D721Med (cell line): Measurements from ENCODE around the gene MATN3.

Experiments
- DNase-seq: peaks from one replicate; pipeline ENCODE4 v3.0.0; 2011; ENCODE audit warnings: low spot score; ENCODE audit not compliant: insufficient read length
- FAIRE-seq: peaks from 2 replicates; lab custom pipeline; 2011; peaks lifted over from hg19 to GRCh38; lab: Jason Lieb, UNC
- TF ChIP-seq, protein P1 (sequence below): IDR thresholded peaks from 2 replicates; pipeline ENCODE4 v1.5.1; 2012; ENCODE audit warnings: mild to moderate bottlenecking, control low read depth; ENCODE audit not compliant: insufficient read depth; ENCODE audit errors: missing control alignments

Gene MATN3

DNA sequence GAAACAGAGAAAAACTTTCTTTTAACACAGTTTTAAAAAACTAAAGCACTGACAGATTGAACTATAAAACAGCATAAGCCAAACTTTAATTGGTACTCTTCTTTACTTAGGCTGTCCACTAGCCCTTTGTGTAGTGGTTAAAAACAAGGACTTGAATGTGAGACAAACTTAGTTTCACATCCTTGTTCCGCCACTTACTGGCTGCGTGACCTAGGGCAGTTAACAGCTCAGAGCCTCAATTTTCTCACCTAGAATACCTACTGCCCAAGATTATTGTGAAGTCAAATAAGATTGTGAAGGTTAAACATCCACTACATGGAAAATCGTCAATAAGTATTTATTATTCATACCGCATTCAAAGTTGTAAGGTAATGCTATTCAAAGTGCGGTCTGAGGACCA lies 24.5 kb downstream of the MATN3 start:
- FAIRE-seq = no peak
- DNase-seq = no peak
- TF ChIP-seq, protein P1, sequence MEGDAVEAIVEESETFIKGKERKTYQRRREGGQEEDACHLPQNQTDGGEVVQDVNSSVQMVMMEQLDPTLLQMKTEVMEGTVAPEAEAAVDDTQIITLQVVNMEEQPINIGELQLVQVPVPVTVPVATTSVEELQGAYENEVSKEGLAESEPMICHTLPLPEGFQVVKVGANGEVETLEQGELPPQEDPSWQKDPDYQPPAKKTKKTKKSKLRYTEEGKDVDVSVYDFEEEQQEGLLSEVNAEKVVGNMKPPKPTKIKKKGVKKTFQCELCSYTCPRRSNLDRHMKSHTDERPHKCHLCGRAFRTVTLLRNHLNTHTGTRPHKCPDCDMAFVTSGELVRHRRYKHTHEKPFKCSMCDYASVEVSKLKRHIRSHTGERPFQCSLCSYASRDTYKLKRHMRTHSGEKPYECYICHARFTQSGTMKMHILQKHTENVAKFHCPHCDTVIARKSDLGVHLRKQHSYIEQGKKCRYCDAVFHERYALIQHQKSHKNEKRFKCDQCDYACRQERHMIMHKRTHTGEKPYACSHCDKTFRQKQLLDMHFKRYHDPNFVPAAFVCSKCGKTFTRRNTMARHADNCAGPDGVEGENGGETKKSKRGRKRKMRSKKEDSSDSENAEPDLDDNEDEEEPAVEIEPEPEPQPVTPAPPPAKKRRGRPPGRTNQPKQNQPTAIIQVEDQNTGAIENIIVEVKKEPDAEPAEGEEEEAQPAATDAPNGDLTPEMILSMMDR = no peak

DNA sequence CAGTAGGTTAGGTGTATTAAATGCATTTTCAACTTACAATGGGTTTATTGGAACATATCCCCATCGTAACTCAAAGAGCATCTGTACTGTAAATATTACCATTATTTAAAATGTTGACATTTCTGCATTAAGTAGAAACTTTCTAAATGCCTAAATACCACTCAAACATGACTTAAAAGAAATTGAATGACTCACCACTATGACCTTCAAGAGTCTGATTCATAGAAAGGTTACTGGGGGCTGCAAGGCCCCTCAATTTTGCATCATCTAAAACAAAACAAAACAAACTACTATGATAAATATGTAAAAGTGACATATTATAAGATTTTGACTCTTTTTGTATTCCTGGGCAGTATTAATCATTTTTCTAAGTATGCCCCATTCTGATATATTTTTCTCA lies 30.2 kb downstream of the MATN3 start:
- DNase-seq = no peak
- TF ChIP-seq, protein P1 = no peak
- no peak for FAIRE-seq

DNA sequence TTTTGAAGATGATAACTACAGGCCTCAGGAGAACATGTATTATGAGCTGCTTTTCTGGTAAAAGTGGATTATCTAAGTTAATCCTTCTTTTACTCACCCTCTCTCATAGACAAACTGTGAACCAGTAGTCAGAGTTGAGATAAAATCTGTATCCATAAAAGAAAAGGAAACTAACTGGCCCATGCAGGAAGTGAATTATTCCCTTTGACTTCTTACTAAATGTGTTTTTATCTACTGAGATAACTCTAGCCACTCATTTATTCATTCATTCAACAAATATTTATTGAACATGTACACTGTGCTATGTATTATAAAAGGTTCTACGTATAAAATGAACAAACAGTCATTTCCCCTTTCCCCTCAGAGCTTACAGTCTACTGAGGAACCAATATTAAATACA lies 32.5 kb downstream of the MATN3 start:
- TF ChIP-seq, protein P1 = no peak
- FAIRE-seq (no peak), DNase-seq (no peak)

DNA sequence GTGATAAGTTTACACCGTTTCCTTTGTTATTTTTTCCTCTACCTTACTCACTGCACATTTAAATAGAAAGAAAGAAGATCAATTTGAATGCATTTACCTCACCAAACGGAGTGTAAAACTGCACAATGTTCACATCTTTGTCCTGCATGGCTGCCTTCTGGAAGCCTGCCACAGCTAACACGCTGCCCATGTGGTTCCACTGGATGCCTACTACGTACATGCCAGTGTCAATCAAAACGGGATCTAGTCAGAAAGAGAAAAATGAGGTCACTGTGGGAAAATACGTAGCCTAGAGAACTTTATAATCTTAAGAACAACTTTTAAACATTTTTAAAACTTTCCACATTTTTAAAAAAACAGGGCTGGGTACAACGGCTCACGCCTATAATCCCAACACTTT lies 39.0 kb downstream of the MATN3 start:
- TF ChIP-seq, protein P1 = no peak
- no peak for FAIRE-seq
- no peak for DNase-seq

DNA sequence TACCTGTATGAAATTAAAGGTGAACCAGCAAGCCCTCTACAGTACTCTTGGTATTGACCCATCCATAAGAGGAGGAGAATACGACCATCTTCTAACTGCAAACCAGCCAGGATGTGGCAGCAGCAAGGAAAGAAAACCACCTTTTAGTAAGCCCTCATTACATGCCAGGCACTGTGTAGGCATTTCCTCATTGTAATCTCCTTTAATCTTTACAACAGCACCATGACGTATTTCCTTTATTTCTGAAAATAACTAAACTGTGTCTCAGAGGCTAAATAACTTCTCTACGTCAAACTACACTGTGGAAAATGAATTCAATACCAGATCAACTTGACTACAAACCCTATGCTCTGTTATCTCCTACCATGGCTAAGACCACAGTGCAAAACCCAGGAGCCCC lies 40.8 kb downstream of the MATN3 start:
- FAIRE-seq = no peak
- TF ChIP-seq, protein P1 = no peak
- DNase-seq = no peak

DNA sequence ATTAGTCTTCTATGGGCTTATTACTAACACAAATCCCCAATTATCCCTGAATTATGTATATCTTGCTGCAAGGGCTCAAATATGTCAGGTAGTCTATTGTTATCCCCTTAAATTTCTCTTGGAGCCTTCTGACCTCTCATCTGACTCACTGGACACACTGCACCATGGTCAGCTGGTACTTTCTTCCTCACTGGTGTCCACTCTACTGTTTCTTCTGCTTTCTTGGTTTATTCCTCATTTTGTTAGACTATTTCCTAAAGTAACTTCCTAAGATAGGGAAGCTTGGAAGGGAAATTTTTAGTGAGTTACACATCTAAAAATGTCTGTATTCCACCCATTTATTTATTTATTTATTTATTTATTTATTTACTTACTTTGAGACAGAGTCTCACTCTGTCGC lies 49.1 kb downstream of the MATN3 start:
- DNase-seq (no peak), FAIRE-seq (no peak)
- TF ChIP-seq, protein P1 = no peak

DNA sequence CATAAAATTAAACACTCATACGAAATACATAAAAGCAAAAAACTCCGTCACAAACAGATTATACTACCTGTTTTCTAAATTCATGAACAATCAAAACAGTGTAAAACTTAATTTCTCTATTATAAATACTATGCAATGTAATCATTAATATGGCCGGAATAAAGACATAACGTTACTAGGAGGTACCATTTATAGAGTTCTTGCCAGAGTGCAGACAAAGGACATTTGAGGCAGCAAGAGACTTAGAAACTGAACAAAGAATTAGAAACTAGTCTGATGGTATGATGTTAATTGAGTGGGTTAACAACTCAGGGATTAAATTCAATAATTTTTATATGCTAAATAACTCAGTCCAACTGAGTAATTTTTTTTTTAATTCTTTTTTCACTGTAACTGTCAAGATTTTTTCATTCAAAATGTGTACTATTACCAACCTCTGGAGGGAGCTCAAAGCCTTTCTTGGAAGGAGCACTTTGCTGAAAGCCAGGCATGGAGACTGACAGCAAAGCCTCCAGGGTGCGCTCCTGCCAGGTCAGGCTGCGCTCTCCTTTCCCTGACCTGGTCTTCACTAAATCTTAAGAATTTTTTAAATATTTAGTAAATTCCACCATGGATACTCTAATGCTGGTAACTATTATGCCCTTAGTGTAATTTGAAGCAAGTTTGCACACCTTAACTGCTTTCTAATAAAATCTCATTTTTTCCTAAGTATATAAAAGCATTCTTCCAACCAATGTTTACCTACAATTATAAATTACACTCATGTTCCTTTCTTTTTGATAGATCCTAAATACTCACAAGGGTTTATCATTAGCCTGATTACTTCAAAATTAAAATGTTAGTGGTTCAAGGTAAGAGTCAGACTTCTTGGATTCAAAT lies 56.7 kb downstream of the MATN3 start:
- FAIRE-seq (peak; percentile 68), DNase-seq (peak; percentile 37)
- TF ChIP-seq, protein P1 = peak; percentile 71
